GF-D8 (cell line): Measurements from ENCODE around the gene USP47.

ENCODE experiments used
- DNase-seq: peaks from one replicate; lab custom pipeline; 2025; lab: John Stamatoyannopoulos, UW

The USP47 gene

GRCh38 chr11:11841723-11842420 lies at the start of gene USP47:
Gene USP47, plus strand, starts transcription at chr11:11841972. Its CDS starts 214 bp downstream, at chr11:11842186.
- no peak for DNase-seq

- no peak for DNase-seq
Observed at GRCh38 chr11:11793073-11793472, 48.7 kb upstream of the USP47 start.

GRCh38 chr11:11798586-11799438 lies 43.0 kb upstream of the USP47 start:
- DNase-seq = no peak

- DNase-seq = no peak
Observed at GRCh38 chr11:11805228-11805627, 36.5 kb upstream of the USP47 start.

GRCh38 chr11:11806074-11806473 lies 35.7 kb upstream of the USP47 start:
- no peak for DNase-seq

GRCh38 chr11:11806586-11806985 lies 35.2 kb upstream of the USP47 start:
- DNase-seq = no peak

- DNase-seq = no peak
Observed at GRCh38 chr11:11807811-11808782, 33.7 kb upstream of the USP47 start.

GRCh38 chr11:11808992-11809615 lies 32.7 kb upstream of the USP47 start:
- DNase-seq = no peak

GRCh38 chr11:11810764-11811726 lies 30.7 kb upstream of the USP47 start:
- no peak for DNase-seq

- no peak for DNase-seq
Observed at GRCh38 chr11:11813288-11813962, 28.3 kb upstream of the USP47 start.

- DNase-seq = no peak
Observed at GRCh38 chr11:11814614-11815452, 26.9 kb upstream of the USP47 start.

- no peak for DNase-seq
Observed at GRCh38 chr11:11816511-11817314, 25.1 kb upstream of the USP47 start.

- DNase-seq = no peak
Observed at GRCh38 chr11:11817957-11818356, 23.8 kb upstream of the USP47 start.

- DNase-seq = no peak
Observed at GRCh38 chr11:11818529-11819121, 23.1 kb upstream of the USP47 start.

GRCh38 chr11:11821899-11822298 lies 19.9 kb upstream of the USP47 start:
- DNase-seq = no peak

GRCh38 chr11:11822946-11823345 lies 18.8 kb upstream of the USP47 start:
- DNase-seq = no peak

- no peak for DNase-seq
Observed at GRCh38 chr11:11826260-11826659, 15.5 kb upstream of the USP47 start.

- no peak for DNase-seq
Observed at GRCh38 chr11:11827272-11827671, 14.5 kb upstream of the USP47 start.
